Activated CD8-positive, alpha-beta memory T cell treated with anti-CD3 and anti-CD28 coated beads, Interleukin-2, amount 50 U/mL, for 24 hours (primary cell): ENCODE measurements around the gene PTBP1.
"Not testable (repeated sequence)": the region's sequence is repeated elsewhere in the genome, so short reads cannot be mapped to it uniquely, and the experiment has no call there.

Source experiments
- DNase-seq: peaks from one replicate; pipeline ENCODE4 v3.0.0-alpha.2; 2020; ENCODE audit errors: extremely low read depth

The PTBP1 gene

DNA sequence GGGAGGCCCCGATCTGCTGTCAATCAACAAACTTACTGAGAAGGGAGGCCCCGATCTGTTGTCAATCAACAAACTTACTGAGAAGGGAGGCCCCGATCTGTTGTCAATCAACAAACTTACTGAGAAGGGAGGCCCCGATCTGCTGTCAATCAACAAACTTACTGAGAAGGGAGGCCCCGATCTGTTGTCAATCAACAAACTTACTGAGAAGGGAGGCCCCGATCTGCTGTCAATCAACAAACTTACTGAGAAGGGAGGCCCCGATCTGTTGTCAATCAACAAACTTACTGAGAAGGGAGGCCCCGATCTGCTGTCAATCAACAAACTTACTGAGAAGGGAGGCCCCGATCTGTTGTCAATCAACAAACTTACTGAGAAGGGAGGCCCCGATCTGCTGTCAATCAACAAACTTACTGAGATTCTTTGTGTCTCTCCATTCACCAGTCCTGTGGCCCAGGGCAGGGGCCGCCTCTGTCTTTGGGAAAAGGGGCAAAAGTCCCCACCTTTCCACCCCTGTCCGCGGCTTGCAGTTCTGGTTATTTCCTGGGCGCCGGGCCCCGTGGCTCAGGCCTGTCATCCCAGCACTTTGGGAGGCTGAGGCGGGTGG is 56.5 kb downstream of the PTBP1 start:
- DNase-seq, result not testable (repeated sequence)

DNA sequence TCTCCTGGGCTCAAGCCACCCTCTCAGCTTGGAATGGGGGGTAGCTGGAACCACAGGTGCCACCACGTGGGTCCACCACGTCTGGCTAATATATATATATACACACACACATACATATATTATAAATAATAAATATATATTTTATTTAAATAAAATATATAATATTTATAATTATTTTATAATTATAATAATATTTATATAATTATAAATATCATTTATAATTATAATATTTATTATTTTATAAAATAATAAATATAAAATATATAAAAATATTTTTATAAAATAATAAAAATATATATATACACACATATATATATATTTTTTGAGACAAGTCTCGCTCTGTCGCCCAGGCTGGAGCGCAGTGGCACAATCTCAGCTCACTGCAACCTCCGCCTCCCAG is 57.3 kb downstream of the PTBP1 start:
- no peak for DNase-seq

DNA sequence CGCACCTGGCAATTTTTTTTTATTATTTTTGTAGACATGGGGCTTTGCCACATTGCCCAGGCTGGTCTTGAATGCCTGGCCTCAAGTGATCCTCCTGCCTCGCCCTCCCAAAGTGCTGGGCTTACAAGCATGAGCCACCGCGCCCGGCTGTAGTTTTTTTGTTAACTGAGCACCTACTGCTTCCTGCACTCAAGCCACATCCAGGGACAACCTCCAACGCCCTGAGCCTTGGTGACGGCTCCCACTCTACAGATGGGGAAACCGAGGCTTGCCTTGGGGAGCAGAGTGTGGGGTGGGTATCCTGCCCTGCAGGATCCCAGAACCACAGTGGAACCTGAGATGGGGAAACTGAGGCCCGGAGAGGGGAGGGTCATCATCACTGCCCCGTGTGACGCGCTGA is 57.9 kb downstream of the PTBP1 start:
- DNase-seq, result no peak

DNA sequence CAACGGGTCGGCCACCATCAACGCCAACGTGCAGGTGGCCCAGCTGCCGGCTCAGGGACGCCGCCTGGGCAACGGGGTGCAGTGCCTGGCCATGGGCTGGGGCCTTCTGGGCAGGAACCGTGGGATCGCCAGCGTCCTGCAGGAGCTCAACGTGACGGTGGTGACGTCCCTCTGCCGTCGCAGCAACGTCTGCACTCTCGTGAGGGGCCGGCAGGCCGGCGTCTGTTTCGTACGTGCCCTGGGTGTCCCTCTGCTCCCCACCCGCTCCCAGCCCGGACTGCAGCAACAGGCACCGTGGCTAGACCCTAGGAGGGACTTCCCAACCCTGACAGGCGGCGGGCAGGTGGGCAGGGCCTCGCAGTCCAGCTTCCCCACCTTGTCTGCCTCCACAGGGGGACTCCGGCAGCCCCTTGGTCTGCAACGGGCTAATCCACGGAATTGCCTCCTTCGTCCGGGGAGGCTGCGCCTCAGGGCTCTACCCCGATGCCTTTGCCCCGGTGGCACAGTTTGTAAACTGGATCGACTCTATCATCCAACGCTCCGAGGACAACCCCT is 58.4 kb downstream of the PTBP1 start:
- no peak for DNase-seq

DNA sequence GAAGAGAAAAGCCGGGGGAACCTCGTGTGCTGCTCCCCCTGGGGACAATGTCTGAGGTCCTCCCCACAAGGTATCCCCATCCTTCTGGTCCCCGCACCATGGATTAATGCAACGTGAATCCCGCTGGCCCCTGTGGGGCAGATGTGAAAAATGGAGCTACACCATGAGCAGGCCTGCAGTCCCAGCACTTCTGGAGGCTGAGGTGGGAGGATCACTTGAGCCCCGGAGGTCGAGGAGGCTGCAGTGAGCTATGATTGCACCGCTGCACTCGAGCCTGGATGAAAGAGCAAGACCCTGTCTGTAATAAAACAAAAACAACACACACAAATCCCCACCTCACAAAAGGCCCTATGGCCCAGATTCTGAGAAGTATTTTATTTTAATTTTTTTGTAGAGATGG is 61.0 kb downstream of the PTBP1 start:
- DNase-seq, result no peak

DNA sequence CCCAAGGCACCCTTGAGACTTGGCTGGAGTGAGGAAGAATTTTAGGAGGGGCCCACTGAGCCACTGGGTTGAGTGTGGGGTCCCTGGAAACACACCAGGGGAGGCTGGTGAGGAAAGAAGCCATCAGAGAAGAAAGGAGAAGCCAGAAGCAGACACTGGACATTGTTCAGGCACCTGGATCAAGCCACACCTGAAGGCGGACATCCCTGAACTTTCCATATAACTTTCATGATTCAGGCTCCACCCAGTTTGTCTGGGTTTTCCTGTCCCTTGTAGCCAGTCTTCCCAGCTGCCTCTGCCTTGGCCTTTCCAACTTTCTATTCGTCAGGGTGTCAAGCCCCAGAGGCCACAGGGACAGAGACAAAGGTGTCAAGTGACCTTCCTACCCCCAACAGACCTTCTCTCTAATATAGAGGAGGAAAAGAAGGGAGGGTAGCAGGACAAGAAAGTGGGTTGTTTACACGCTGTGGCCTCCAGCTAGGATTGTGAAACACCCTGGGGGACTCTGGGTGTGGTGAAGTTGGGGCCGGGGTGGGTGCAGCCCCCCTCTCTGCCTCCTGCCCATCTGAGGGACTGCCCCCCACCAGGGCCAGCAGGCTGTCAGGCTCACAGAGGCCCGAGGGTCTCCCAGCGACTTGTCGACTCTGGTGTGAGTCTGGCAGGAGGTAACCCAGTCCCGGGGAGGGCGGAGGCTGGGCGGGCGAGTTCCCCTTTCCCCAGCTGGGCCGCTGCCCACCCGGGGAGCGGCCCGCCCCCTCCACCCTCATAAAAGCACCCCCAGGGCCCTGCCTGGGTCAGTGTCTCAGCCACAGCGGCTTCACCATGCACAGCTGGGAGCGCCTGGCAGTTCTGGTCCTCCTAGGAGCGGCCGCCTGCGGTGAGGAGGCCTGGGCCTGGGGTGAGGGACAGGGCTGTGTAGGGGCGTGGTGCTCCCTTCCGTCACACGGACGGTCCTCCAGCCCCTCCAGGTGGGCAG is 61.9 kb downstream of the PTBP1 start, which contains the start of gene CFD:
Gene CFD, plus strand, starts transcription at position 797 of the 976 bp plus-strand sequence. Its CDS starts 26 bp downstream, at position 823.
- no peak for DNase-seq

DNA sequence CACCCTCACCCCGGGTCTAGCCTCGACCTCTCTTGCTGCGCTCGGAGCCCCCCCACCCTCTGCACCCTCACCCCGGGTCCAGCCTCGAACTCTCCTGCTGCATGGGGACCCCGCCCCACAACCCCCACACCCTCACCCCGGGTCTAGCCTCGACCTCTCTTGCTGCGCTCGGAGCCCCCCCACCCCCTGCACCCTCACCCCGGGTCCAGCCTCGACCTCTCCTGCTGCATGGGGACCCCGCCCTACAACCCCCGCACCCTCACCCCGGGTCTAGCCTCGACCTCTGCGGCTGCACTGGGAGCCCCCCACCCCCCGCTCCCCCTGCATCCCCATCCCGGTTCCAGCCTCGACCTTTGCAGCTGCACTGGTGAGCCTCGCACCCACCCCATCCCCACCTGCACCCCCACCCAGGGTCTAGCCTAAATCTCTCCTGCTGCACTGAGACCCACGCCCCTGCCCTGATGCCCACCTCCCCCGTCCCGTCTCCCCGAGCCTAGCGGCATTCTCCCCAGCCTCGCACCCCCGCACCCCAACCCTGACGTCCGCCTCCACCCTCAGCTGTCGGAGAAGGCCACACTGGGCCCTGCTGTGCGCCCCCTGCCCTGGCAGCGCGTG is 64.0 kb downstream of the PTBP1 start:
- no peak for DNase-seq
